ENCODE measurements around the gene CYP4F8. TPM values are rescaled to one million over a fixed set of nuclear protein-coding genes. Genes with fewer than 3 reads are reported as not detected.

CYP4F8 gene
- total and polyA plus RNA-seq, 4 donors, result not detected

DNA sequence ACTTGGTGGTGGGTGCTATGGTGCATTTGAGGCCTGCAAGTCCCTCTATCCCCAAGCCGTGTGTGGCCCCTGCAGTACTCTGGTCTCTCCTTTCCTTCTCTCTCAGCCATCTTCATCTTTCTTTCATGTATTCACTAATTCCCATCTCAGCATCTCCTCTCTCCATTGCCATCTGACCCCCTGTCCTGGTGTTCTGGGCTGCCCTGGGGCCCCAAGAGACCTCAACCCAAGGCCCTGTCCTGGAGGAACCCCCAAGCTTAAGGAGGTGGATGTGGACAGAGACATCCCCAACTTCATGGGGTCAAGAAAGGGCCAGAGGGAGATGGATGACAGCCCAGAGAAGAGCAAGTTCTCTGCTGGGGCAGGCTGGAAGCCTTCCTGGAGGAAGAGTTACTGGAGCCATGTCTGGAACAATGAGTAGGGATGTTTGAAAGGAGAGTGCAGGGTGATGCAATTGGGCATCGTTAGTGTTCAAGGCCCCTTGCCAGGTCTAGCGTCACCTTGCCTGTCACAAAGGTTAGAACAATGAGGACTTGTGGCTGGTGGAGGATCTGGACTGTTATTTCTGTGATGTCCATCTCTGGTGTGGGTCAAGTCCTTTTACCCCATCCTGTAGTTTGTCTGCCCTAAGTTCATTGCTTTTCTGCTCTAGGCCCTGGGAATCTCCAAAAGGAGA is 29.2 kb downstream of the CYP4F8 start:
- Histone ChIP-seq H3K9me3 (ENCODE audit: control insufficient read depth in 4 of 4, low read length in 3 of 4) (no peaks in the 10 kb centered on the region), H3K27me3 (ENCODE audit: control insufficient read depth in 4 of 4, insufficient read depth in 4 of 4, low read length in 3 of 4) (no peaks in the 10 kb centered on the region), H3K27ac (ENCODE audit: low read depth in 1 of 2, low read length in 2 of 2) (peak overlapping the region; percentile 78 to 99), H3K9ac (ENCODE audit: low read depth in 1 of 2, low read length in 2 of 2) (peak overlapping the region in 1 of 2 donors; percentile 32), H3K4me3 (ENCODE audit: low read depth in 1 of 3, low read length in 3 of 3) (peak overlapping the region; percentile 17 to 94 (median 36)), H3K4me1 (ENCODE audit: control insufficient read depth in 4 of 4, insufficient read depth in 4 of 4, low read length in 3 of 4) (peaks cover 10 to 75% (median 64%) of the 10 kb centered on the region in 4 donors), H3K36me3 (ENCODE audit: control insufficient read depth in 4 of 4, insufficient read depth in 3 of 4, low read depth in 1 of 4, low read length in 3 of 4) (peaks cover 0 to 27% (median 18%) of the 10 kb centered on the region in 4 donors)
- TF ChIP-seq YY1 (IDR thresholded peaks at IDR 0.05) (peak; percentile 41), EGR1 (IDR thresholded peaks at IDR 0.05; ENCODE audit: low read depth in 2 of 2) (no peak), ATF3 (IDR thresholded peaks at IDR 0.05) (peak; percentile 95), FOXA2 (IDR thresholded peaks at IDR 0.05) (no peak), TAF1 (conservative IDR thresholded peaks at IDR 0.05) (no peak), RAD21 (IDR thresholded peaks at IDR 0.05) (peak in 1 of 2 donors; percentile 4), NR2F2 (IDR thresholded peaks at IDR 0.05) (no peak), HNF4G (IDR thresholded peaks at IDR 0.05) (no peak), HNF4A (conservative IDR thresholded peaks at IDR 0.05) (peak; percentile 57 to 66), CTCF (IDR thresholded peaks at IDR 0.05; ENCODE audit: low read depth, low read length, missing input control) (no peak), GABPA (IDR thresholded peaks at IDR 0.05 in 1 of 2, conservative IDR thresholded peaks at IDR 0.05 in 1 of 2) (no peak), FOXA1 (IDR thresholded peaks at IDR 0.05) (no peak), SP1 (IDR thresholded peaks at IDR 0.05) (peak; percentile 43), REST (IDR thresholded peaks at IDR 0.05) (no peak), RXRA (IDR thresholded peaks at IDR 0.05) (peak; percentile 44 to 63), JUND (IDR thresholded peaks at IDR 0.05) (peak; percentile 43 to 46)
- TF ChIP-seq, protein P1, sequence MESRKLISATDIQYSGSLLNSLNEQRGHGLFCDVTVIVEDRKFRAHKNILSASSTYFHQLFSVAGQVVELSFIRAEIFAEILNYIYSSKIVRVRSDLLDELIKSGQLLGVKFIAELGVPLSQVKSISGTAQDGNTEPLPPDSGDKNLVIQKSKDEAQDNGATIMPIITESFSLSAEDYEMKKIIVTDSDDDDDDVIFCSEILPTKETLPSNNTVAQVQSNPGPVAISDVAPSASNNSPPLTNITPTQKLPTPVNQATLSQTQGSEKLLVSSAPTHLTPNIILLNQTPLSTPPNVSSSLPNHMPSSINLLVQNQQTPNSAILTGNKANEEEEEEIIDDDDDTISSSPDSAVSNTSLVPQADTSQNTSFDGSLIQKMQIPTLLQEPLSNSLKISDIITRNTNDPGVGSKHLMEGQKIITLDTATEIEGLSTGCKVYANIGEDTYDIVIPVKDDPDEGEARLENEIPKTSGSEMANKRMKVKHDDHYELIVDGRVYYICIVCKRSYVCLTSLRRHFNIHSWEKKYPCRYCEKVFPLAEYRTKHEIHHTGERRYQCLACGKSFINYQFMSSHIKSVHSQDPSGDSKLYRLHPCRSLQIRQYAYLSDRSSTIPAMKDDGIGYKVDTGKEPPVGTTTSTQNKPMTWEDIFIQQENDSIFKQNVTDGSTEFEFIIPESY (IDR thresholded peaks at IDR 0.05), result no peak
- TF ChIP-seq, protein P2, sequence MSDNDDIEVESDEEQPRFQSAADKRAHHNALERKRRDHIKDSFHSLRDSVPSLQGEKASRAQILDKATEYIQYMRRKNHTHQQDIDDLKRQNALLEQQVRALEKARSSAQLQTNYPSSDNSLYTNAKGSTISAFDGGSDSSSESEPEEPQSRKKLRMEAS (IDR thresholded peaks at IDR 0.05), result no peak
- DNase-seq (ENCODE audit: low spot score), result no peak
- 47% methylated on average over 3 of the region's 3 CpGs for WGBS

Data from liver (tissue), 9 donors.